Uterus (tissue), 4 donors: ENCODE data around the gene POMGNT2. TPM values are rescaled to one million over a fixed set of nuclear protein-coding genes. Genes with fewer than 3 reads are reported as not detected.

ENCODE experiments used
- DNase-seq, 2 donors: peaks; one replicate each; pipeline ENCODE4 v3.0.0-alpha.2; 2019 to 2020
- H3K27ac ChIP-seq, 2 donors: fragments of 200-600 bp; sonication (generic); 1 replicate in 1 of 2; 2 replicates in 1 of 2; pipeline ENCODE4 v1.5.1; 2016 to 2018
- H3K27me3 ChIP-seq, 2 donors: fragments of 200-600 bp; sonication (generic); one replicate each; pipeline ENCODE4 v1.5.1; 2018 to 2019; ENCODE audit warnings: control low read depth in 1 of 2
- H3K36me3 ChIP-seq, 2 donors: fragments of 200-600 bp; sonication (generic); one replicate each; pipeline ENCODE4 v1.5.1; 2019; ENCODE audit warnings: control low read depth in 1 of 2
- H3K4me1 ChIP-seq, 2 donors: fragments of 200-600 bp; sonication (generic); one replicate each; pipeline ENCODE4 v1.5.1; 2018 to 2019; ENCODE audit warnings: control low read depth in 1 of 2
- H3K4me3 ChIP-seq, 2 donors: fragments of 200-600 bp; sonication (generic); 1 replicate in 1 of 2; 2 replicates in 1 of 2; pipeline ENCODE4 v1.5.1; 2018 to 2019; ENCODE audit warnings: mild to moderate bottlenecking in 1 of 2
- H3K9me3 ChIP-seq, 2 donors: fragments of 200-600 bp; sonication (generic); one replicate each; pipeline ENCODE4 v1.5.1; 2019; ENCODE audit warnings: control low read depth in 1 of 2
- POLR2A ChIP-seq, 2 donors: fragments of 450-650 bp; IDR thresholded peaks; one replicate each; pipeline ENCODE4 v1.6.1; 2016; ENCODE audit warnings: antibody characterized with exemption in 2 of 2, mild to moderate bottlenecking in 1 of 2, moderate library complexity in 1 of 2
- intact Hi-C: fragments of 100-400 bp; cut with DNase I; formaldehyde crosslinking; loops from one replicate; pipeline ENCODE4 v1.15.1; 2023; ENCODE audit warnings: low total_unique reads
- total RNA-seq, 4 donors: library from RNA; depleted of rRNA in 3 of 4; stranded (reverse); fragments of >200 nt in 3 of 4; gene quantifications; one replicate each; pipeline versions ENCODE4 v1.1.0 to v1.2.4, GENCODE V29; 2014 to 2023
- TF ChIP-seq, protein P1 (sequence below), 4 experiments: fragments of 200-600 bp in 2 of 4; fragments of 450-650 bp in 2 of 4; sonication (generic) in 2 of 4; IDR thresholded peaks; one replicate each; pipeline ENCODE4 v1.5.1; 2016 to 2019; ENCODE audit warnings: antibody characterized with exemption in 4 of 4, mild to moderate bottlenecking in 2 of 4, moderate library complexity in 1 of 4
- donor health status: DM: yes; HTN: yes; CAD: no.

Gene POMGNT2
- total RNA-seq, 4 donors from 2014 or later = 17.6 to 103 (median 57.7) TPM

DNA sequence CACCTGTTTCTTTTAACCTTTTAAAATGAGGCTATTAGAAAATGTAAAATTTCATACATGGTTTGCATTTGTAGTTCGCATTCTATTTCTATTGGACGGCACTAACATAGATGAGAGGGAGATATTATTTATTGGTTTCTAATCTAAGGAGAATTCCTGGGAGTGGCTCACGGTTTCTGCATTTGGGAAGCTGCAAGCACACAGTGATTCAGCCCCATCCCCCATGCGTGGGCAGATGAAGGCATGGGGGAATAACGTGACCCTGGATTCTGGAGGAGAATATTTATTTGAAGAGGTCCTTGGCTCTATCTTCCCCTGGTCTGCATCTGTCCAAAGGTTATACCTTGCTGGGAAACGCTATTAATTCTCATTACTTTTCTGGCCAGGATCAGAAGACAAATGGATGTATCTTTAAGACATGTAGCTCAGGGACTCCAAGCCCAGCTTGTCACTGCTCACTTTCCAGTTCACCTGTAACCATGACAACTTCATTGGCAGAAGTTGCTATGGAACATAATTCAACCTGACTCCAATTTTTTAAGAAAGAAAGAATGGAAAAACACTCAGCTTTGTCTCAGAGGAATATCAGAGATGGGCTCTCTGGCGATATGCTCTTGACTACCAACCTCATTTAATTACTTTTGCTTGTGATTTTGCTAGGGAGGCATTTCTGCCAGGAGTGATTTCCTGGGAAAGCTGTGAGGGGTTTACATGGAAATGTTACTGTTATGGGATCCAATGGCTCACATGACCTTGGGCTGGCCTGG is 27.2 kb upstream of the POMGNT2 start:
- Histone ChIP-seq H3K4me1 (no peaks in the 10 kb centered on the region), H3K36me3 (no peaks in the 10 kb centered on the region), H3K9me3 (no peaks in the 10 kb centered on the region), H3K27me3 (no peaks in the 10 kb centered on the region), H3K4me3 (no peak overlapping the region), H3K27ac (peak overlapping the region; percentile 30 to 69)
- intact Hi-C loops = no loop called here
- no peak for TF ChIP-seq POLR2A (IDR thresholded peaks at IDR 0.05)
- TF ChIP-seq, protein P1, sequence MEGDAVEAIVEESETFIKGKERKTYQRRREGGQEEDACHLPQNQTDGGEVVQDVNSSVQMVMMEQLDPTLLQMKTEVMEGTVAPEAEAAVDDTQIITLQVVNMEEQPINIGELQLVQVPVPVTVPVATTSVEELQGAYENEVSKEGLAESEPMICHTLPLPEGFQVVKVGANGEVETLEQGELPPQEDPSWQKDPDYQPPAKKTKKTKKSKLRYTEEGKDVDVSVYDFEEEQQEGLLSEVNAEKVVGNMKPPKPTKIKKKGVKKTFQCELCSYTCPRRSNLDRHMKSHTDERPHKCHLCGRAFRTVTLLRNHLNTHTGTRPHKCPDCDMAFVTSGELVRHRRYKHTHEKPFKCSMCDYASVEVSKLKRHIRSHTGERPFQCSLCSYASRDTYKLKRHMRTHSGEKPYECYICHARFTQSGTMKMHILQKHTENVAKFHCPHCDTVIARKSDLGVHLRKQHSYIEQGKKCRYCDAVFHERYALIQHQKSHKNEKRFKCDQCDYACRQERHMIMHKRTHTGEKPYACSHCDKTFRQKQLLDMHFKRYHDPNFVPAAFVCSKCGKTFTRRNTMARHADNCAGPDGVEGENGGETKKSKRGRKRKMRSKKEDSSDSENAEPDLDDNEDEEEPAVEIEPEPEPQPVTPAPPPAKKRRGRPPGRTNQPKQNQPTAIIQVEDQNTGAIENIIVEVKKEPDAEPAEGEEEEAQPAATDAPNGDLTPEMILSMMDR (IDR thresholded peaks at IDR 0.05) = no peak
- peak; percentile 48 to 76 for DNase-seq

DNA sequence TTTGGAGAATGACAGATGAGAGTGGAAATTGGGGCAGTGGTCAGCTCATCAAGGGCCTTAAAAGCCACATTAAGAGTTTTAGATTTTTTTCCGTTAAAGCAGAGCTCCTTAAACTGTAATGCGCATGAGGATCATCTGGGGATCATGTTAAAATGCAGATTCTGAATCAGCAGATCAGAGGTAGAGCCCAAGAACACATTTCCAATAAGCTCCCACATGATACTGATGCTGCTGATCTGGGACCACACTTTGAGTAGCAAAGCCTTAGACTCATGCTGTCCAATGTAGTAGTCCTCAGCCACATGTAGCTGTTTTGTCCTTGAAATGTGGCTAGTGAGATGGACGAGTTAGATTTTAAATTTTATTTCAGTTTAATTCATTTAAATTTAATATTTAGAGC is 26.3 kb upstream of the POMGNT2 start:
- Histone ChIP-seq H3K4me3 (no peak overlapping the region), H3K9me3 (no peaks in the 10 kb centered on the region), H3K36me3 (no peaks in the 10 kb centered on the region), H3K4me1 (no peaks in the 10 kb centered on the region), H3K27me3 (no peaks in the 10 kb centered on the region), H3K27ac (peak overlapping the region in 1 of 2 donors; percentile 69)
- no peak for DNase-seq
- intact Hi-C loops = no loop called here
- no peak for TF ChIP-seq POLR2A (IDR thresholded peaks at IDR 0.05)
- TF ChIP-seq, protein P1 (IDR thresholded peaks at IDR 0.05) = no peak

DNA sequence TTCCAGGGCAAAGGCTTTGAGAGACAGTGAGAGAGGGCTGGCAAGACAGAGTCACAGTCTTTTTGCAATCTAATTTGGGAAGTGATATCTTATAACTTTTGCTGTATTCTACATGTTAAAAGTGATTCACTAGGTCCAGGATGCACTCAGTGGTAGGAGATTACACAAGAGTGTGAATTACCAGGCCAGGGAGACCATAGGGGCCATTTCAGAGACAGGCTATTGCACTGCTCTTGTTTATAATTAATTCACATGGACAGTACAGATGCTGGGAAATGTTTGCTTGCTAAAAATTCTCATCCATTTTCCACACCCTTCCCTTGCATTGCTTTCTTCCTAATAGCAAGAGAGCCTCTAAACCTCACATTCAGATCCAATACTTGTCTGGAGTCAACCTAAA is 22.6 kb upstream of the POMGNT2 start:
- no peak for DNase-seq
- Histone ChIP-seq H3K36me3 (no peaks in the 10 kb centered on the region), H3K27me3 (no peaks in the 10 kb centered on the region), H3K9me3 (no peaks in the 10 kb centered on the region), H3K4me3 (no peak overlapping the region), H3K4me1 (no peaks in the 10 kb centered on the region), H3K27ac (no peak overlapping the region)
- intact Hi-C loops = no loop called here
- TF ChIP-seq, protein P1 (IDR thresholded peaks at IDR 0.05) = no peak
- no peak for TF ChIP-seq POLR2A (IDR thresholded peaks at IDR 0.05)

DNA sequence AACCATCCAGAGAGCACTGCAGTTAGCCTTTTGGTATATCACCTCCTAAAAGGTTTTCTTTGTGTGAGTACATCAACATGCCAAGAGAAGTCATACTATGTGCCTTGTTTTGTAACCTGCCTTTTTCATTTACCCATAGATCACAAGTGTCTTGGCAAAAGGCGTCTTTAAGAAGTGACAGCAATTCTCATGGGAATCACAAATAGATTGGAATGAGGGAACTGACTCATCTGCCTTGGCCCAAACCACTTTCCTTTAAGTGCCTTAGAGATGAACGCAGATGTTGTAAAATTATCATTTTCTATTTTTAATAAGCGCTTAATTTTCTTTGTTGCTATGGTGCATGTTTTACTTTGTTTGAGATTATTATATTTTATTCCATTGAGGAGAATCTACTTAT is 20.7 kb upstream of the POMGNT2 start:
- Histone ChIP-seq H3K9me3 (no peaks in the 10 kb centered on the region), H3K27me3 (no peaks in the 10 kb centered on the region), H3K27ac (no peak overlapping the region), H3K4me3 (no peak overlapping the region), H3K36me3 (no peaks in the 10 kb centered on the region), H3K4me1 (no peaks in the 10 kb centered on the region)
- intact Hi-C loops = no loop called here
- no peak for DNase-seq
- TF ChIP-seq, protein P1 (IDR thresholded peaks at IDR 0.05) = no peak
- TF ChIP-seq POLR2A (IDR thresholded peaks at IDR 0.05) = no peak

DNA sequence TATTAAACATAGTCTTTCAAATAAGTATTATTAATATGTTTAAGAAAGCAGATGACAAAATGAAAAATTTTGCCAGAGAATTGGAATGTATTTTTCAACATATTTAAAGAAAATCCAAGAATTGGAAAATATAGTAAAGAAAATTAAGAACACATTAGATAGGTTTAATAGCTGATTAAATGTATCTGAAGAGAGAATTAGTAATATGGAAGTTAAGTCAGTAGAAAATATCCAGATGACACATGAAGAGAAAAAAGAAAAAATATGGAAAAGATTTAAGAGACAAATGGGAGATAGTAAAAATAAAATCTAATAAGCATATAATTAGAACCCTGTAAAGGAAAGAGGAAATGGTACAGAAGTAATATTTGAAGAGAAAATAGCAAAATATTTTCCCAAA is 18.0 kb upstream of the POMGNT2 start:
- DNase-seq = no peak
- TF ChIP-seq POLR2A (IDR thresholded peaks at IDR 0.05) = no peak
- TF ChIP-seq, protein P1 (IDR thresholded peaks at IDR 0.05) = no peak

More for the DNA sequence above, 18.0 kb upstream of the POMGNT2 start:
- intact Hi-C loops = no loop called here
- Histone ChIP-seq H3K36me3 (no peaks in the 10 kb centered on the region), H3K27me3 (no peaks in the 10 kb centered on the region), H3K27ac (no peak overlapping the region), H3K4me3 (no peak overlapping the region), H3K9me3 (no peaks in the 10 kb centered on the region), H3K4me1 (no peaks in the 10 kb centered on the region)
